Fibroblast of upper back skin (primary cell): ENCODE results near the gene ZNF385B.
"Not testable (repeated sequence)": the region's sequence is repeated elsewhere in the genome, so short reads cannot be mapped to it uniquely, and the experiment has no call there.

ENCODE experiments used
- DNase-seq: peaks from one replicate; pipeline ENCODE4 v3.0.0-alpha.2; 2013

The ZNF385B gene

DNA sequence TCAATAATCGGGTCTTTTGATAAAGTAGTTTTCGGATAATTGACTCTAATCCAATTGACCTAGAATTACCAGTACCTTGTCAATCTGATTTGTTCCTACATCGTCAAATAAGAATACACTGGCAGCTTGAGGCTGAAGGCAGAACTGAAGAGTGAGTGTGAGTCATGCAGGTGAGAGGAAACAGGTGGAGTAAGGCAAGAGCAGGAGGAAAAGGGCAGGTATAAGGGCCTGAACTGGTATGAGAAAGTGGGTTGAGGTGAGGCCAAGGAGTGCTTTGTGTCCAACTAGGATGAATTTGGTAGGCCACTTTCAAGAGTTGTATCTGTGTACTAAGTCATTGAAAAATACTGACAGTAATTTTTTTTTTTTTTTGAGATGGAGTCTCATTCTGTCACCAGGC lies 186.0 kb downstream of the ZNF385B start:
- DNase-seq = no peak

- DNase-seq = no peak
Measured at GRCh38 chr2:179671043-179671981, 190.1 kb downstream of the ZNF385B start.

GRCh38 chr2:179669196-179669595 lies 192.2 kb downstream of the ZNF385B start:
- DNase-seq = no peak

GRCh38 chr2:179664972-179665812 lies 196.2 kb downstream of the ZNF385B start:
- no peak for DNase-seq

DNA sequence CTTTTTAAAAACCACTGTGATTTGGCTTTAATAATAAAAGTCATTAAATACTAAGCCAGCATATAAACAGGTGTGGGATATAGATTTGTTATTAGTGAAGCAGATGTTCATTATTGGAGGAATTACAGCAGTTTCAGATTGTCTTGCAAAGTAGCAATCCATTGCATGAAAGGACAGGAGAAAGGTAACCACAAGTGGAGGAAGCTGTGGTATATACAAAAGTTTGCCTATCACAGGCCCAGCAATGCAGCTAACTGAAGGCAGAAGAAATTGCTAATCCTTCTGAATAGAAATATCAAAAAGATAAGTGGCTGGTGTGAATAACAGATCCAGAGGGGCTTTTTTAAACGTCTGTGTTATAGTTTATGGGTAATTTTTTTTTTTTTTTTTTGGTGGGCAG lies 199.4 kb downstream of the ZNF385B start:
- DNase-seq = no peak

GRCh38 chr2:179657068-179657595 lies 204.3 kb downstream of the ZNF385B start:
- DNase-seq = no peak

GRCh38 chr2:179655627-179656026 lies 205.8 kb downstream of the ZNF385B start:
- DNase-seq = peak; percentile 56

DNA sequence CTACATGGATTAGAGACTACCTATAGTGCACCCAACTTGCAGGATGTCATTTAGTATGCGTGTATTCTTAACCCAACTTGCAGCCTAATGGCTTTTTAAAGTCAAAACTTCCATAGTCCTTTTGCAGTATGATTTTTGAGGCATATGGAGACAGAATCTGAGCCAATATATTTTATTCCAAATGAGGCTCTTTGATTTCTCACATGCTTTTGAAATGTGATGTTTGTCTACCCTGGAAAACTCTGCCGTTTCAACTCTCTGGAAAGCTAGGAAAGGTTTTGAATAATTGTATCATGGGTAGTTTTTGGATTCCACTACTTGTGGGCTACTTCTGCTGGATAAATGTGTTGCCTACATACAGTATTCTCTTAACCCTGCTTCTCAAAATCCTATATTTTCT lies 206.6 kb downstream of the ZNF385B start:
- no peak for DNase-seq

- DNase-seq = no peak
Measured at GRCh38 chr2:179652296-179652695, 209.1 kb downstream of the ZNF385B start.

- DNase-seq = no peak
Measured at GRCh38 chr2:179650420-179650819, 211.0 kb downstream of the ZNF385B start.

DNA sequence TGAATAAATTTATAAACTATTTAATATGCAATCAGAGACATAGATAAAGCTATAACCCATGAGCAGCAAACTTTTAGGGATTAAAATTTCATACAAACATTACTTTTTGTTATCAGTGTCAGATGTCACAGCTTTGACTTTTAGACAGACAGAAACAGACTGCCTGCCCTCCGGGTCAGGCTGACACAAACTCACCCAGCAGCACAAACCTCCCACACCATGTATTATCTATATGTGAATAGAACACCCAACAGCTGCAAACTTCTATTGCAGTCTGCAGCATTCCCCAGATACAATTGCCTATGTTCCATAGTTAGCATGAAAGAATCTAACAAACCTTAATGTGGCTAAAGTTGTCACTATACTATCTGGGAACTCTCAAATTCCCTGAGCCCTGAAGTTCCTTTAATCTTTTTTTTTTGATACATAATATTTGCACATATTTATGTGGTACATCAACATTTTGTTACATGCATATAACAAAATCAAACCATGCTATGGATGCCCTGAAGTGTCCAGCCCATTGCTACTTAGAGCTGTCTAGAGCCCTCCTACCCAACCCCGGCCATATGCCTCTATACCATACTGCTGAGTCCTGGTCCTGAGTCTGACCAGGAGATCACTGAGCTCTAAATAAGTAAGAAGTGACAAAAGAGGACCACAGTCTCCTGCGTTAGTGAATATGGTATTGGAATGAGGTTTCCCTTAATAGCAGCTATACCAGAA lies 214.4 kb downstream of the ZNF385B start:
- DNase-seq = no peak

DNA sequence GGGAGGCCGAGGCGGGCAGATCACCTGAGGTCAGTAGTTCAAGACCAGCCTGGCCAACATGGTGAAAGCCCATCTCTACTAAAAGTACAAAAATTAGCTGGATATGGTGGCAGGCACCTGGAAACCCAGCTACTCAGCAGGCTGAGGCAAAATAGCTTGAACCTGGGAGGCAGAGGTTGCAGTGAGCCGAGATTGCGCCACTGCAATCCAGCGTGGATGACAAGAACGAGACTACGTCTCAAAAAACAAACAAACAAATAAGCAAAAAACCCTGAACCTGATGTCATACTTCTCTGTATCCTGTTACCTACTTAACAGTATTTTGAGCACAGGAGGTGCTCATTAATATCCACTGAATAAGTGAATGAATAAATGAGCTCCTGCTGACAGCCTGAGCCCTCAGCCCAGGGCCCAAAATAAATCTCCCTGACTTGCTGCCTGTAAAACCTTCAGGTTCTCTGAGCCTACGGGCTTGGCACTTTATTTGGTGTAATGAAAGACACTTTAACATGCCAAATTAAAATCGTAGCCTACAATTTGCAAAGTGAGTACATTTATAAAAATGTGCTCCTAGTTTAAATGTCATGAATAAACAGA lies 215.1 kb downstream of the ZNF385B start:
- DNase-seq = no peak

DNA sequence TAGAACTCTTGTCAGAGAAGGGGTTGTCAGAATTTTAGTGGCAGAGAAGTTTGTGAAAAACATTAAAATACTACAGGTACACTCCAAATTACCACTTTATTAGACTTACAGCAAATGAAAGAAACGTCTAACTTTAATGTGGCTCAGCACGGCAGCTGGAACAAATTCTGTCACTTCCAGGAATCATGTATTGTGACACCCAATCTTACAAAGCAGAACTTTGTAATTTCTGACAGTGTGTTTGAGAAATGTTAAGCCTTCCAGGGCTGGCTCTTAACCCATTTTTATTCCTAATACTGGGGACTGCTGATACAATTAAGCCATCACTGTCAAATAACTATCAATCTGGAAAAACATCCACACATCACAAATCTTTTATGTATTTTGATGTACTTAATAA lies 216.4 kb downstream of the ZNF385B start:
- DNase-seq = no peak

DNA sequence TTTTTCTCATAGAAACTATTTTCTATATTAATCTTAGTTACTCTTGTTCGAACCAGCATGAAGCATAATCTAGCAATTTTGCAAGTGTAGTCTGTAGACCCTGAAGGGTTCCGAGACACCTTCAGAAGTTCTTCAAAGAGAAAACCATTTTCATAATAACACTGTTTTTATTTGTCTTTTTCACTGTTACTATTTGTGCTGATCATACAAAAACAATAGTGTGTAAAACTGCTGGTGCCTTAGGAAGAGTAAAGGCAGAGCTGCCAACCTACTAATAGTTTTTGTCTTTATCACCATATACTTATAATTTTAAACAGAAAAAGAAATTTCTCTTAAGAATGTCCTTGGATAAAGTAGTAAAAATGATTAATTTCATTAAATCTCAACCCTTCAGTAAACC lies 218.9 kb downstream of the ZNF385B start:
- DNase-seq = no peak

DNA sequence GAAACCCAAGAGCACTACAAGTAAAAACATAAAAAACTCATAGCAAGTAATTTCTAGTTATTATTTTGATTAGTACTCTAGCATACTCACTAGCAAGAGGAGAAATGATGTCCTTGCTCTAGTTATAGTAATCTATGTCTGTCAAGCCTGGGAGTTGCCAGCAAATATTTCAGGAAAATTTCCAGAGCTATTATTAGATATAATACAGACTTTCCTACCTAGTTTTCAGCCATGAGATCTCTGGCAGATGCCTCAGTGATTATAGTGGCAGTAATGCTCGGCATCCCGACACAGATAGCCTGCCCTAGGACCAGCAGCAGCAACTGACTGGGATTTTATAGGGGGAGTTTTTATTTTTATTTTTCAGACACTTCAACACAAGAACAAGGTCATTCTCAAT lies 224.4 kb downstream of the ZNF385B start:
- peak; percentile 11 for DNase-seq

DNA sequence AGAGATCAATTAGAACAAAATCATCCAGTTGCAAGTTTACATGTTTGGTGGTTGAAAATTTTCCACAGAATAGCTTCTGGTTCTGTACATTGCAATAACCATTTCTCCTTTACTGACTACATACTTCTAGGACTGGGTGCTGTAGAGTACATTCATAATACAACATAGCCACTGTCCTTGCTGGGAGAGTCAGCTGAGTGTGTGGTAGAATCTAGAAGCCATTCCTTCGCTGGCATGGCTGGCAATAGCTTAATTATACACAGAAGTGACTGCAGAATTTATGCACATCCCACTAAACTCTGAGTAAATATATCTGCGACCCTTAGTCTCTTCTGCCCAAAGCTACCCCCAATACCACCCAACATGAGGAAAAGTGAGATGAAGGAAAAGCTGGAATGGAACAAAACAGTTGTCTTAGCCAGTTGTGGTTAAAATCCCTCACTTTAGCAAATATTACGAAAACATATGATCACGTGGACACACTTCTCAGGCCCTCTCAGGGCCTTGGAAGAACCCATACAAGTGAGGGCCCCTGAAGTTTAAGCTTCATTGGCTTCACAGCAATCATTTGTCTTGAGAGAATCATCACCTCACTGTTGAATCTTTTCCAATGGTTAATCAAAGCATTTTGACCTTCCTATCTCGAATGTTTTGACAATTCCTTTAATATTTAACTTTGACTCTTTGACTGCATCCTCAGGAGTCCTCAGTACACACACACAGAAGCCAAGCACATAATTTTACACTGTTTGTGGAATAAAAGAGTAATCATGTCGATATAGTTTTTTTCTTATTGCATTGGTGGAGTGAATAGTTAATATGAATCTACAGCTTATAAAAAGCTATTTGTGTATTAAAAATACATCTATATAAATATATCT lies 225.1 kb downstream of the ZNF385B start:
- no peak for DNase-seq

DNA sequence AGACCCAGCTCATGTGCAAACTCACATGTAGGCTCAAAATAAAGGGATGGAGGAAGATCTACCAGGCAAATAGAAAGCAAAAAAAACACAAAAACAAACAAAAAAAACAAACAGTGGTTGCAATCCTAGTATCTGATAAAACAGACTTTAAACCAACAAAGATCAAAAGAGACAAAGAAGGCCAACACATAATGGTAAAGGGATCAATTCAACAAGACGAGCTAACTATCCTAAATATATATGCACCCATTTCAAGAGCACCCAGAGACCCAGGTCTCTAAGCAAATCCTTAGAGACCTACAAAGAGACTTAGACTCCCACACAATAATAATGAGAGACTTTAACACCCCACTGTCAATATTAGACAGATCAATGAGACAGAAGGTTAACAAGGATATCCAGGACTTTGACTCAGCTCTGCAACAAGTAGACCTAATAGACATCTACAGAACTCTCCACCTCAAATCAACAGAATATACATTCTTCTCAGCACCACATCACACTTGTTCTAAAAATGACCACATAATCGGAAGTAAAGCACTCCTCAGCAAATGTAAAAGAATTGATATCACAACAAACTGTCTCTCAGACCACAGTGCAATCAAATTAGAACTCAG lies 229.5 kb downstream of the ZNF385B start:
- DNase-seq = not testable (repeated sequence)

DNA sequence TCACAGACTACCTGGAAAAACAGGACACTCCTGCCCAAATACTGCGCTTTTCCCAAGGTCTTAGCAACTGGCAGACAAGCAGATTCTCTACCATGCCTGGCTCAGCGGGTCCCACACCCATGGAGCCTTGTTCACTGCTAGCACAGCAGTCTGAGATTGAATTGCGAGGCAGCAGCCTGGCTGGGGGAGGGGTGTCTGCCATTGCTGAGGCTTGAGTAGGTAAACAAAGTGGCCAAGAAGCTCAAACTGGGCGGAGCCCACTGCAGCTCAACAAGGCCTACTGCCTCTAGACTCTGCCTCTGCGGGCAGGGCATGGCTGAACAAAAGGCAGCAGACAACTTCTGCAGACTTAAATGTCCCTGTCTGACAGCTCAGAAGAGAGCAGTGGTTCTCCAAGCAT lies 231.6 kb downstream of the ZNF385B start:
- DNase-seq = not testable (repeated sequence)

DNA sequence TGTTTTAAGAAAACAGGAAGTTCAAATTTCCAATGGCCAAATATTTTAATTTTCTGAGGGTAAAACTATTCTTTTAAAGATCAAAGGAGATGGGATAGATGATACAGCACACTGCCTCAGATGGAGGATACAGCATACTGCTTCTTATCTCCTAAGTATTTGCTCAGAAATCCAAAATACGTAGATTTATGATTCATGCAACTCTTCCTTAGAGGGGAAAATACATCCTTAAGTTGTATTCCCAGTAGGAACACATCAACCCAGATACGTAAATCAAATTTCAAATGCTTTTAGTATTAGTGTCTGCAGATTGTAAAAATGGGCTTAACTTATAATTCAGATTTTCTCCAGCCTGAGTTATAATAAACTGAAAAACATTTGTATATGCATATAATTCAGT lies 235.2 kb downstream of the ZNF385B start:
- DNase-seq = peak; percentile 65

- DNase-seq = no peak
Measured at GRCh38 chr2:179622635-179623300, 238.6 kb downstream of the ZNF385B start.
